GM18505 (cell line): Measurements from ENCODE around the gene SIPA1L3.
"Not testable (repeated sequence)": the region's sequence is repeated elsewhere in the genome, so short reads cannot be mapped to it uniquely, and the experiment has no call there.

Experiments used
- ATAC-seq: cut with Tn5 transposase; IDR thresholded peaks from one replicate; pipeline ENCODE4 v1.9.1; 2021; ENCODE audit not compliant: unreplicated experiment
- POLR2A ChIP-seq: IDR thresholded peaks from 4 replicates; pipeline ENCODE4 v1.6.1; 2011; ENCODE audit warnings: borderline replicate concordance; ENCODE audit not compliant: insufficient read depth, insufficient read length; ENCODE audit errors: extremely low read depth

Gene SIPA1L3

DNA sequence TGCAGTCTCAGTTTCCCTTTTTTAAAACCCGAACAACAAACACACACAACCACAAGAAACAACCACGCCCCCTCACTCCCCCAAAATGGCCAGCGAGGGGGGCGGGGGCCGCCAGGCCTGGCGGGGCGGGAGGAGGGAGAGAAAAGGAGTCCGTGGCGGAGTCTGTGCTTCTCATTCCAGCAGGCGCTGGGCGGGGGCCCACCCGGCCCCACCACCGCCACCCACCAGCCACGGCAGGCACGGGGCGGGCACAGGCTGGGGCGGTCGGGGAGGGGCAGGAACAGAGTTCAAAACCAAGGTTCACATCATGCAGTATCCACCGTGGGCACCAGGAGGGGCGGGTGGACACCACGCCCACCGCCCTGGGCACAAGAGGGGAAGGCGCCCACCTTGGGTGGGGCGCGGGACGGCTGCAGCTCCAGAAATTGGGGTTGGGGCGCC is 304.2 kb downstream of the SIPA1L3 start:
- ATAC-seq = no peak
- no peak for TF ChIP-seq POLR2A

DNA sequence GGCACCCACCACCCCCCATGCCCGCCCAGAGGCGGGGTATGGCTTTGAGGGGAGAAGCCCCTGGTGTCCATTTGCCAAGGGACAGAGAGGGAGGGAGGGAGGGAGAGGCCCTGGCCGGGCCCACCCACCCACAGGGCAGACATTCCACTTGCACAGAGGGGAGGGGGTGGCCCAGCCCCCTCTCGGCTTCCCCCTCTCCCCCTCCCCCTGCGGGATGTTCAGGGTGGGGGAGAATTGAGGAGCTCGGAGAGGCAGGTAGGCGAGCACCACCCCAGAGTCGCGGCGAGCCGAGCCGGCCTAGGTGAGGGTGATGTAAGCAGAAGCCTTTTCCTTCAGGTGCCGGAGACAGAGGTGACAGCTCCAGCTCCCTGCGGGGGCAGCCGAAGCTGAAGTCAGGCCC is 304.8 kb downstream of the SIPA1L3 start:
- no peak for ATAC-seq
- TF ChIP-seq POLR2A = no peak

DNA sequence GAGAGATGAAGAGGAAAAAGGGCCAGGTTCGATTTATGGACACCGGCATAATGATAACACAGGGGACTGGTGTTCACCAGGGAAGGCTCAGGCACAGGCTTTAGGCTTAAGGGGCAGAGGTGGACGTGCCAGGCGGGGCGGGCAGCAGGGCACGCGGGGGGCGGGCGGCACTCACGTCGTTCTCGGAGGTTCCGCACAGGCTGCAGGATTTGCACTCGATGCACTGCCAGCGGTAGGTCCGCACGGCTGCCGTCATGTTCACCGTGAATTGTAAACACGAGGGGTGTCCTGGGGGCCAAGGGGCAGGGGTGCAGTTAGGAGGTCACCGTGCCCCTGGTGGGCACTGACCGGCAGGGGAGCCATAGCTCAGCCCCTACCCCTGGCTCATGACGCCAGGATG is 306.5 kb downstream of the SIPA1L3 start:
- no peak for TF ChIP-seq POLR2A
- ATAC-seq = no peak

DNA sequence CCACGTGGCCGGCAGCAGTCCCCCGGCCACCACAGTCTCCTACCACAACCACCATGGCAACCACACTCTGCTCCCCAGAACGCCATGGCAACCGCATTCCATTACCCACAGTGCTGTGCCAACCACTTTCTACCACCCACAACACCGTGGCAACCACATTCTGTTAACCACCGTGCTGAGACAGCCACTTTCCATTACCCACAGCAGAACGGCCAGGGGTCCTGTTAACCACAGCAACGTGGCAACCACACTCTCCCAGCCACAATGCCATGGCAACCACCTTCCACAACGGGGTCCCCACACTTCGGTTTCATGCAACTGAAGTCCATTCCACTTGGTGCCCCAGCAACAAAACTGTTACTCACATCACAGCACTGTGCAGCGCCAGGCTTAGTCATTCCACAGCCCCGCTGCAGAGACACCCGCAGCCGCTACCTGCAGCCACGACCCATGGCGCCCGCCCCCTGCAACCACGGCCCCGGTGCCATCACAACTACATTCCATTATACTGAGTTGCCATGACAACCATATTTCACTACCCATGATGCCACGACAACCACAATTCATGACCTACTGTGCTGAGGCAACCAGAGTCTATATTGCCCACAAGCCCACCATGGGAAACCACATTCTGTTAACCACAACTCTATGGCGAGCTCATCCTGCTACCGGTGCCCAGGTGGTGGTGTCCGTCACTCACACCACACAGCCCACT is 307.1 kb downstream of the SIPA1L3 start:
- no peak for TF ChIP-seq POLR2A
- ATAC-seq = peak; percentile 57

DNA sequence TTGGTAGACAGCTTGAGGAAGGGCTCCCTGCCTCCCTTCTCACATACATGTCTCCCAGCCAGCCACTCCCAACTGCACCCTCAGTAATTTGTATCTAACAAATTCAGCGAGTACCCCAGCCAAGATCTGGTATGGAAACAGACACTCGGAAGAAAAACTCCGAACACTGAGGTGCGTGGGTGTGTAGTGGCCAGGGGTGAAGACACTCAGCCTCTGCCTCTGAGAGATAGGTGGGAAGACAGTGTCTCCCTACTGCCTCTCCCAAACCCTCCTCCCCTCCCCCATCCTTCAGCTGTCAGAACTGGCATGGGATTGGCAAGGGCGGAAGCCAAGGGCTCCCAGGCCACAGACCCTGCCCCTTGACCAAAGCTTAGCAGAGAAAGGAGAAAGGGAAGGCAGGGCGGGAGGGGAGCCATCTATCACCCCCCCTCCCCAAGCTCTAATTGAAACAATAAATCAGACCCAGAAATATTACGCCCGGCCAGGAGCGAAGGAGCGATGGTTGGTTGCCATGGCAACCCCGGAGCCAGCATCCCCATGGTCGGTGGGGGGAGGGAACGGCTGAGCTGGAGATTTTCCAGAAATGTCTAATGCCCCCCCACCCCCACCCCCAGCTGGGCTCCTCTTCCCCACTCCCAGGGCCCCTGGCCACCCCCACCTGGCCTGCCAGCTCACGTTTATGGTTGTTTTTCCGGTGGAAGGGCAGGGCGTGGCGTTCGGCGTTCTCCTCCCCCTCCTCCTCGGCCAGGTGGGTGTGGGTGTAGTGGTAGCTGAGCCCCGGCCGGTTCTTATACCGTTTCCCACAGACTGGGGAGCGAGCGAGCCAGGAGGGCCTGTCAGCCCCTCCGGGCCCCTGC is 310.0 kb downstream of the SIPA1L3 start:
- no peak for TF ChIP-seq POLR2A
- no peak for ATAC-seq

DNA sequence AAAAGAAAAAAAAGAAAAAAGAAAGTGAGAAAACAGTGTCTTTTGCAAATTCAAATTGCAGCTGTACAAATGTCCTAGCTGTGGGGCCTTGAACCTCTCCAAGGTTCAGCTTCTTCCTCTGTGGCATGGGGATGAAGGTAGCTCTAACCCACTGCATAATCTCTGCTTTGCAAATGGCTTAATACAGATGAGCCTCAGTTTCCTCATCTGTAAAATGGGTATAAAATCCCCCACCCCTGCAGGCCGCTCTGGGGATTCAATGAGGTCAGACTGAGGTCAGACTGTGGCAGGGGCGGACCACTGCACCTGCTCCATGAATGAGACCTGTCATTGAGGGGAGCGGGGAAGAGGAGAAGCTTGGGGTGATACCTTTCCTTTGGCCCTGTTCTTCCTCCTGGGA is 311.2 kb downstream of the SIPA1L3 start:
- no peak for ATAC-seq
- no peak for TF ChIP-seq POLR2A

DNA sequence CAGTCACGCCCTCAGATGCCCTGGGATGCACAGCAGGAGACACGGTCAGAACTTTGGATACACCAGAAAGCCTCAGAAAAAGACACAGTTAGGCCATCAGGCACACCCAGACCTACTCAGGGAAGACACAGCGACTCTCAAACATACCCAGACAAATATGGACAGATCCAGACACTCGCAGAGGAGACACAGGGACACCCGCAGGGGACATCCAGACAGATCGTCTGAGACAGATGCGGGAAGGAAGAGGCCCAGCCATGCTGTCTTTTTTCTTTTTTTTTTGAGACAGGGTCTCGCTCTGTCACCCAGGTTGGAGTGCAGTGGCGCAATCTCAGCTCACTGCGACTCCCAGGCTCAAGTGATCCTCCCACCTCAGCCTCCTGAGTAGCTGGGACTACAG is 312.2 kb downstream of the SIPA1L3 start:
- TF ChIP-seq POLR2A = no peak
- ATAC-seq = no peak

DNA sequence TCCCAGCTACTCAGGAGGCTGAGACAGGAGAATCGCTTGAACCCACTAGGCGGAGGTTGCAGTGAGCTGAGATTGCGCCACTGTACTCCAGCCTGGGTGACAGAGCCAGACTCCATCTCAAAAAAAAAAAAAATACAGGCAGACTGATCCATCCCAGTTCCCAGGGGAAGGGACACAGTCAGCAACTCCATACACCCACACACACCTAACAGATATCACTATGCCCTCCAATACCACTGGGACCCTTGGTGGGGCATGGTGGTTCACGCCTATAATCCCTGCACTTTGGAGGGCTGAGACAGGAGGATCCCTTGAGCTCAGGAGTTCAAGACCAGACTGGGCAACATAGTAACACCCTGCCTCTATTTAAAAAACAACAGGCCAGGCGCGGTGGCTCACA is 314.4 kb downstream of the SIPA1L3 start:
- ATAC-seq = no peak
- no peak for TF ChIP-seq POLR2A

DNA sequence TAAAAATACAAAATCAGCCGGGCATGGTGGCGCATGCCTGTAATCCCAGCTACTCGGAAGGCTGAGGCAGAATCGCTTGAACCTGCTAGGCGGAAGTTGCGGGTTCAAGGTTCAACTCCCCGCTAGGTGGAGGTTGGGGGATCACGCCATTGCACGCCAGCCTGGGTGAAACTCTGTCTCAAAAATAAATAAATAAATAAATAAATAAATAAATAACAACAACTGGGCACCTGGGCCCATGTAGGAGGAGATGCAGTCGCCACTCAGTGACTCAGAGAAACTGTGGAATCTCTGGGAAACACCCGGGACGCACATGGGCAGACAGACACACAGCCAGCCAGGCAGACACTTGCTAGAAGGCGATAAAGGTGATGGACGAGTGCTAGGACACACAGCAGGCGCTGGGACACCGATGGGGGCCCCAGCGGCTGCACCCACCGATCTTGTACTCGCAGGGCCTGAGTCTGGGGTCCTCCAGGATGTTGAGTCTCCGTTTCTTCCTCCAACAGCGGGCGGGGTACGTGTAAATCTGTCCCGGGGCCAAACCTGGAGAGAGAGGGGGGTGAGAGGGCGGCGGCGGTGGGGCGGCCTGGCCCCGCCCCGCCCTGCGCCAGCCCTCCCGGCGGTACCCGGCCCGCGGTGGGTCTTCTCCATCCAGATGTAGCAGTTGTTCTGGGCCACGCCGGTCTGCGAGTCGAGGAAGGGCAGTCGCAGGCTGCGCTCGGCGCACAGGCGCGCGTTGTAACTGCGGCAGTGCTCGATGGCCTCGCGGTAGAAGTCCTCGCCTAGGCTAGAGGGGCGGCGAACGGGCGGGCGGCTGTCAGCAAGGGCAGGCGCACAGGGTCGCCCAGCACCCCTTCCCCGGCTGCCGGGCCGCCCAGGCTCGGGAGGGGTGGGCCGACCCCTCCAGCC is 315.2 kb downstream of the SIPA1L3 start:
- TF ChIP-seq POLR2A = no peak
- no peak for ATAC-seq

DNA sequence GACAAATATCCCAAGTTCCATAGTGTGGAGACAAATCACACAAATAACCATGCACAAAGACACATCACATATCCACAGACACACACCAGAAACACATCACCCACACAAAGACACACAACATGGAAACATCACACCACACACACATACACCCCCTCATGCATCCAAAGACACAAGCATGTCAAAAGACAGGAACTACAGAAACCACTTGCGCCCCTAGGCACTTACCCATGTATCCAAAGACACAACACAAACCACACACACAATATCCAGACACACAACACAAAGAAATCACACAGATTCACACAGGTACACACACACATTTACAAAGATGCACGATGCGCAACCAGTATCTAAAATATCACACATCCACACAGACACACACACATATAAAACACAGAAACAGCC is 316.1 kb downstream of the SIPA1L3 start:
- TF ChIP-seq POLR2A = no peak
- ATAC-seq = no peak

DNA sequence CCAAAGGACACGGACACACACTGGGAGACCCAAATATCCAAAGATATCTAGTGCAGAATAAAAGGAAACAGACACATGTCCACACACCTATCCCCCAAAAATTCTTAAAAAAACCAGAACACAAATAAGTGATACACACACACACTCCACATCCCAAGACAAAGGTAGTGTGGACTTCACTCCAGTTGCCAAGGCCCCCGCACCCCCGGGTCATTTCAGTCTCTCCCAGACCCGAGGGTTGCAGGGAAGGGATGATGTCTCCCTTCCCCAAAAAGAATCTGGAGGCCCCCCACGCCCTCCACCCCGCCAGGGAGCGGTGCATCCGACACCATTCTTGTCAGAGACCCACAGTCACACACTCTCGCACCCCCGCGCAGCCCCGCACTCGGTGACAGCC is 316.6 kb downstream of the SIPA1L3 start:
- no peak for ATAC-seq

DNA sequence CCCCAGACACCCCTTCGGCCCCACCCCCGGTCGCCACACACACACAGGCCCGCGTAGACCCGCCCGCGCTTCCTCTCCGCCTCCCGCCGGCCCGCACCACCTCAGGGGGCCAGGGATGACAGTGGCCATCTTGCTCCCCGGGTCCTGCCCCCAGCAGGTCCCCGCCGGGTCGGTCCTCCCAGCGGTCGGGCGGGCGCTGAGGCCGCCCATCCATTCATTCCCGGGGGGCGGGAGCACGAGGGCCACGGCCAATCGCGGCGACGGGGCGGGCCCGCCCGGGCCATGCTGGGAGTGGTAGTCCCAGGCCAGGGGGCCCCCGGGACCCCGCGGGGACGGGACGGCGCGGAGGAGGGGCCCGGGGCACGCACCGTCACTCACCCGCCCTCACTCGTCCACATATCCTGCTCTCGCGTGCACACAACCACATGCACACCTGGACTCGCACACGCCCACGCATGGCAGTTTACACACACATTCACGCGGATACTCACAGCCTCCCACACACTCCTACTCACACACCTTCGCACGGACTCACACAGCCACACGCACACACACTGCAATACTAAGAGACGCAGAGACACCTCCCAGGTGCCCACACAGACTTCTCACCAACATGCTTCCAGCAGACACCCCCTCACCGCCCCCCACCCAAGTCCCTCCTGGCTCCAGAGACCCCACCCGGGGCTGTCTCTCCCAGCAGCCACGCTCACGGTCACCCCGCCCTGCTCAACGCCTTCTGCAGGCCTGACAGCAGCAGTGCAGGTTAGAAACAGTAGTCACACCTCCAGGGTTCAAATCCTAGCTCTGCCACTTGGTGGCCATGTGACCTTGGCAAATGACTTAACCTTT is 317.2 kb downstream of the SIPA1L3 start, which contains the start of gene DPF1:
TSS of gene DPF1 (minus strand) at position 209 of the 849 bp plus-strand sequence. CDS start at position 129, 80 bp downstream.
- TF ChIP-seq POLR2A = peak; percentile 43
- peak; percentile 62 for ATAC-seq

More for the DNA sequence above, 316.6 kb downstream of the SIPA1L3 start:
- TF ChIP-seq POLR2A = no peak

DNA sequence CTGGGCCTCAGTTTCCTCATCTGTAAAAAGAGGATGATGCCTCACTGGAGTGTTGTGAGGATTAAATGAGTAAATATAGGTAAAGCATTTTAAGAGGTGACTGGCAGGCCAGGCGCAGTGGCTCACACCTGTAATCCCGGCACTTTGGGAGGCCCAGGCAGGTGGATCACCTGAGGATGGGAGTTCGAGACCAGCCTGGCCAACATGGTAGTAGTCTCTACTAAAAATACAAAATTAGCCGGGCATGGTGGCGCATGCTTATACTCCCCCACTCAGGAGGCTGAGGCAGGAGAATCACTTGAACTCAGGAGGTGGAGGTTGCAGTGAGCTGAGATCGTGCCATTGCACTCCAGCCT is 317.8 kb downstream of the SIPA1L3 start:
- not testable (repeated sequence) for ATAC-seq
